MV-4-11 (cell line): ENCODE measurements around the gene CREBL2.
A peak's percentile ranks its signal among the peaks of the same experiment; 100 is the strongest.
"Not testable (repeated sequence)": the region's sequence is repeated elsewhere in the genome, so short reads cannot be mapped to it uniquely, and the experiment has no call there.

Experiments used
- DNase-seq: peaks from one replicate; lab custom pipeline; 2025; lab: John Stamatoyannopoulos, UW

Gene CREBL2

GRCh38 chr12:12611512-12612306 is at the start of gene CREBL2:
Gene CREBL2 (plus strand): TSS chr12:12611876. CDS start chr12:12612173, 297 bp downstream.
- peak; percentile 89 for DNase-seq

- DNase-seq = no peak
Observed at GRCh38 chr12:12562016-12562483, 49.6 kb upstream of the CREBL2 start.

- peak; percentile 49 for DNase-seq
Observed at GRCh38 chr12:12562585-12563261, 49.0 kb upstream of the CREBL2 start, which contains the start of gene DUSP16. Gene DUSP16 (minus strand): TSS chr12:12562863. CDS start chr12:12521098, 41,765 bp downstream.

GRCh38 chr12:12563290-12563928 is 48.3 kb upstream of the CREBL2 start:
- no peak for DNase-seq

GRCh38 chr12:12564911-12565310 is 46.8 kb upstream of the CREBL2 start:
- DNase-seq = no peak

GRCh38 chr12:12565971-12566370 is 45.7 kb upstream of the CREBL2 start:
- DNase-seq = not testable (repeated sequence)

GRCh38 chr12:12572659-12573058 is 39.0 kb upstream of the CREBL2 start:
- no peak for DNase-seq

- DNase-seq = no peak
Observed at GRCh38 chr12:12577786-12578185, 33.9 kb upstream of the CREBL2 start.

- DNase-seq = not testable (repeated sequence)
Observed at GRCh38 chr12:12580716-12581115, 31.0 kb upstream of the CREBL2 start.

GRCh38 chr12:12582193-12582881 is 29.3 kb upstream of the CREBL2 start:
- no peak for DNase-seq

- peak; percentile 21 for DNase-seq
Observed at GRCh38 chr12:12582895-12583303, 28.8 kb upstream of the CREBL2 start.

- DNase-seq = no peak
Observed at GRCh38 chr12:12583510-12584178, 28.0 kb upstream of the CREBL2 start.

- DNase-seq = no peak
Observed at GRCh38 chr12:12585115-12585863, 26.4 kb upstream of the CREBL2 start.

- no peak for DNase-seq
Observed at GRCh38 chr12:12586879-12587675, 24.6 kb upstream of the CREBL2 start.

GRCh38 chr12:12587878-12588277 is 23.8 kb upstream of the CREBL2 start:
- DNase-seq = no peak

GRCh38 chr12:12588436-12588835 is 23.2 kb upstream of the CREBL2 start:
- not testable (repeated sequence) for DNase-seq

- DNase-seq = no peak
Observed at GRCh38 chr12:12590961-12591360, 20.7 kb upstream of the CREBL2 start.

- DNase-seq = no peak
Observed at GRCh38 chr12:12592930-12593329, 18.7 kb upstream of the CREBL2 start.

- not testable (repeated sequence) for DNase-seq
Observed at GRCh38 chr12:12595929-12596328, 15.7 kb upstream of the CREBL2 start.

GRCh38 chr12:12596598-12596997 is 15.1 kb upstream of the CREBL2 start:
- DNase-seq = not testable (repeated sequence)
